H1 (cell line): ENCODE results near the gene BLNK. TPM values are rescaled to one million over a fixed set of nuclear protein-coding genes. Genes with fewer than 3 reads are reported as not detected.

Experiments used
- CTCF ChIA-PET: fragments of 300-600 bp; sonication (Branson Sonifier 250); formaldehyde crosslinking; loops from one replicate; lab custom pipeline; 2021; ENCODE audit not compliant: partially characterized antibody; lab: Charles Lee
- POLR2A ChIA-PET: fragments of 300-600 bp; sonication (Branson Sonifier 250); formaldehyde crosslinking; loops from one replicate; lab custom pipeline; 2021; ENCODE audit warnings: inconsistent platforms; ENCODE audit not compliant: partially characterized antibody; lab: Charles Lee
- DNase-seq, 2 experiments: peaks; one replicate each; pipeline versions ENCODE4 v3.0.0 to v3.0.0-alpha.2; 2010 to 2022; ENCODE audit warnings: low spot score in 2 of 2, low read depth in 1 of 2, mixed read lengths in 1 of 2
- FAIRE-seq: peaks from 2 replicates; lab custom pipeline; 2011; peaks lifted over from hg19 to GRCh38; lab: Jason Lieb, UNC
- H2AFZ ChIP-seq: 2 replicates; pipeline ENCODE4 v1.8.1; 2012; ENCODE audit warnings: low read length, inconsistent platforms
- H2AK5ac ChIP-seq: 2 replicates; pipeline ENCODE4 v1.6.1; 2013; ENCODE audit warnings: low read depth, low read length
- H2BK120ac ChIP-seq: replicated peaks from 2 replicates; pipeline ENCODE3; 2013; ENCODE audit warnings: low read depth, low read length, inconsistent platforms
- H2BK12ac ChIP-seq: 2 replicates; pipeline ENCODE4 v1.6.1; 2013; ENCODE audit warnings: low read depth, low read length
- H2BK15ac ChIP-seq: 2 replicates; pipeline ENCODE4 v1.6.1; 2013; ENCODE audit warnings: low read length
- H2BK20ac ChIP-seq: 2 replicates; pipeline ENCODE4 v1.6.1; 2013; ENCODE audit warnings: low read length
- H2BK5ac ChIP-seq: 2 replicates; pipeline ENCODE4 v1.6.1; 2013; ENCODE audit warnings: low read depth, low read length
- H3K14ac ChIP-seq: 2 replicates; pipeline ENCODE4 v1.6.1; 2013; ENCODE audit warnings: inconsistent platforms; ENCODE audit not compliant: insufficient read length
- H3K18ac ChIP-seq: 2 replicates; pipeline ENCODE4 v1.6.1; 2013; ENCODE audit warnings: low read length; ENCODE audit errors: extremely low read depth
- H3K23ac ChIP-seq: 2 replicates; pipeline ENCODE4 v1.6.1; 2013; ENCODE audit warnings: inconsistent platforms; ENCODE audit not compliant: insufficient read length
- H3K23me2 ChIP-seq: 2 replicates; pipeline ENCODE4 v1.6.1; 2013; ENCODE audit warnings: low read depth, low read length
- H3K27ac ChIP-seq: 2 replicates; pipeline ENCODE4 v1.6.1; 2011; ENCODE audit warnings: low read depth, low read length, inconsistent platforms
- H3K27me3 ChIP-seq, 4 experiments: replicated peaks in 1 of 4; 1 replicate in 1 of 4; 2 replicates in 3 of 4; pipeline versions ENCODE4 v1.6.1 to v1.8.1; 2011 to 2013; ENCODE audit warnings: low read length in 3 of 4, mild to moderate bottlenecking in 3 of 4, inconsistent platforms in 2 of 4, mixed read lengths in 2 of 4, moderate library complexity in 1 of 4; ENCODE audit not compliant: control insufficient read depth in 3 of 4, insufficient read depth in 3 of 4; ENCODE audit errors: extremely low read depth in 1 of 4
- H3K36me3 ChIP-seq, 4 experiments: 2 replicates each; pipeline versions ENCODE4 v1.6.1 to v1.8.1; 2011 to 2013; ENCODE audit warnings: mild to moderate bottlenecking in 4 of 4, low read length in 3 of 4, moderate library complexity in 2 of 4, control low read depth in 1 of 4, inconsistent platforms in 1 of 4; ENCODE audit not compliant: insufficient read depth in 4 of 4, control insufficient read depth in 2 of 4
- H3K4ac ChIP-seq: replicated peaks from 2 replicates; pipeline ENCODE3; 2013; ENCODE audit warnings: low read length, low read depth, mixed read lengths, inconsistent platforms; ENCODE audit not compliant: insufficient read length
- H3K4me1 ChIP-seq, 4 experiments: replicated peaks in 1 of 4; 1 replicate in 1 of 4; 2 replicates in 3 of 4; pipeline versions ENCODE4 v1.6.1 to v1.8.1; 2011 to 2013; ENCODE audit warnings: low read length in 3 of 4, inconsistent platforms in 2 of 4, mixed read lengths in 1 of 4; ENCODE audit not compliant: insufficient read depth in 4 of 4, control insufficient read depth in 3 of 4
- H3K4me2 ChIP-seq, 2 experiments: 2 replicates each; pipeline versions ENCODE4 v1.6.1 to v1.8.1; 2011 to 2013; ENCODE audit warnings: low read depth in 2 of 2, low read length in 2 of 2, control low read depth in 1 of 2, inconsistent platforms in 1 of 2, mild to moderate bottlenecking in 1 of 2; ENCODE audit not compliant: insufficient read depth in 1 of 2
- H3K4me3 ChIP-seq, 4 experiments: fragments of 200-600, 300-600 bp in 1 of 4; sonication (generic), shearing (Covaris generic), sonication (Bioruptor Twin) in 1 of 4; 2 replicates each; pipeline versions ENCODE4 v1.5.1 to v1.8.1; 2011 to 2016; ENCODE audit warnings: low read length in 4 of 4, low read depth in 3 of 4, control low read depth in 2 of 4, inconsistent platforms in 2 of 4, mild to moderate bottlenecking in 2 of 4, mixed read lengths in 1 of 4, moderate library complexity in 1 of 4; ENCODE audit not compliant: insufficient read depth in 2 of 4; ENCODE audit errors: extremely low read depth in 1 of 4
- H3K56ac ChIP-seq: replicated peaks from 2 replicates; pipeline ENCODE3; 2013; ENCODE audit warnings: low read depth, mild to moderate bottlenecking, mixed read lengths, low read length, inconsistent platforms; ENCODE audit not compliant: insufficient read length
- H3K79me1 ChIP-seq: 2 replicates; pipeline ENCODE4 v1.6.1; 2013; ENCODE audit warnings: low read depth, low read length, control low read depth
- H3K79me2 ChIP-seq, 2 experiments: 2 replicates each; pipeline versions ENCODE4 v1.6.1 to v1.8.1; 2012 to 2013; ENCODE audit warnings: low read length in 2 of 2, mild to moderate bottlenecking in 2 of 2, inconsistent platforms in 1 of 2; ENCODE audit not compliant: insufficient read depth in 2 of 2, control insufficient read depth in 1 of 2
- H3K9ac ChIP-seq, 4 experiments: replicated peaks in 1 of 4; 1 replicate in 1 of 4; 2 replicates in 3 of 4; pipeline versions ENCODE4 v1.6.1 to v1.8.1; 2011 to 2013; ENCODE audit warnings: low read depth in 3 of 4, low read length in 3 of 4, control low read depth in 2 of 4, mild to moderate bottlenecking in 2 of 4, moderate library complexity in 2 of 4, inconsistent platforms in 1 of 4; ENCODE audit errors: extremely low read depth in 1 of 4
- H3K9me3 ChIP-seq, 2 experiments: 2 replicates each; pipeline versions ENCODE4 v1.6.1 to v1.8.1; 2012 to 2013; ENCODE audit warnings: mild to moderate bottlenecking in 2 of 2, moderate library complexity in 2 of 2, control low read depth in 1 of 2, inconsistent platforms in 1 of 2, low read depth in 1 of 2, low read length in 1 of 2, mixed read lengths in 1 of 2; ENCODE audit not compliant: insufficient read depth in 2 of 2
- H4K20me1 ChIP-seq, 2 experiments: replicated peaks in 1 of 2; 2 replicates each; pipeline versions ENCODE3 to v1.8.1; 2011 to 2013; ENCODE audit warnings: inconsistent platforms in 2 of 2, low read length in 2 of 2, mild to moderate bottlenecking in 1 of 2; ENCODE audit not compliant: insufficient read depth in 2 of 2, control insufficient read depth in 1 of 2
- H4K5ac ChIP-seq: 2 replicates; pipeline ENCODE4 v1.6.1; 2013; ENCODE audit warnings: low read length, low read depth, mixed read lengths, inconsistent platforms; ENCODE audit not compliant: insufficient read length
- H4K8ac ChIP-seq: 2 replicates; pipeline ENCODE4 v1.8.0; 2013; ENCODE audit warnings: mild to moderate bottlenecking, moderate library complexity, low read length, inconsistent platforms; ENCODE audit not compliant: insufficient read depth; ENCODE audit errors: extremely low read depth
- H4K91ac ChIP-seq: replicated peaks from 2 replicates; pipeline ENCODE3; 2013; ENCODE audit warnings: low read length, mixed read lengths, inconsistent platforms; ENCODE audit not compliant: insufficient read length
- BRCA1 ChIP-seq: IDR thresholded peaks from 2 replicates; pipeline ENCODE4 v1.6.1; 2012; ENCODE audit warnings: low read depth, low read length, improper control_type of control experiment
- FOSL1 ChIP-seq: IDR thresholded peaks from 2 replicates; pipeline ENCODE4 v1.6.1; 2011; ENCODE audit warnings: mild to moderate bottlenecking, low read depth, low read length, moderate library complexity; ENCODE audit not compliant: insufficient read depth
- JUND ChIP-seq: IDR thresholded peaks from 2 replicates; pipeline ENCODE4 v1.6.1; 2011; ENCODE audit warnings: mild to moderate bottlenecking, improper control_type of control experiment, low read length
- KDM4A ChIP-seq: IDR thresholded peaks from one replicate; pipeline ENCODE4 v1.7.1; 2012; ENCODE audit warnings: low read depth, mild to moderate bottlenecking, moderate library complexity, low read length, inconsistent platforms; ENCODE audit not compliant: severe bottlenecking
- RFX5 ChIP-seq: IDR thresholded peaks from 2 replicates; pipeline ENCODE4 v1.6.1; 2011; ENCODE audit warnings: low read depth, low read length, improper control_type of control experiment, borderline replicate concordance
- YY1 ChIP-seq: IDR thresholded peaks from 2 replicates; pipeline ENCODE4 v1.6.1; 2011; ENCODE audit warnings: low read depth, mild to moderate bottlenecking, low read length
- WGBS, 2 experiments: shearing (Covaris generic) in 1 of 2; methylation state at CpG; one replicate each; pipeline versions ENCODE4 v1.1.6 to v1.1.7; 2013 to 2015; ENCODE audit warnings: low lambda C conversion rate in 2 of 2, mixed read lengths in 2 of 2, inconsistent platforms in 1 of 2, low coverage in 1 of 2, missing lambda C conversion rate in 1 of 2; ENCODE audit not compliant: insufficient replicate concordance in 2 of 2, insufficient coverage in 1 of 2, insufficient read length in 1 of 2; ENCODE audit errors: extremely low coverage in 1 of 2, missing lambda C conversion rate in 1 of 2; 5-methylcytosine and 5-hydroxymethylcytosine counted together
- polyA plus RNA-seq, 7 experiments: library from polyadenylated mRNA; depleted of rRNA in 3 of 7; stranded (reverse) in 5 of 7; unstranded in 2 of 7; fragments of >200 nt in 5 of 7; fragments of 200-250 nt in 2 of 7; gene quantifications; 1 replicate in 5 of 7; 2 replicates in 1 of 7; 4 replicates in 1 of 7; pipeline versions ENCODE4 v1.2.1 to v1.2.3, GENCODE V29; 2011 to 2013; ENCODE audit warnings: missing spikeins in 2 of 7, mixed read lengths in 2 of 7
- total RNA-seq: library from RNA; stranded (reverse); fragmentation: NEBNext Ultra II Directional; extraction: Animal tissue kit (Norgen Biotek cat#: 25700); gene quantifications from 2 replicates; pipeline ENCODE4 v1.2.1, GENCODE V29; 2021

The BLNK gene
- total and polyA plus RNA-seq, 2 of the 8 experiments (the other 6 are each of a cell fraction or from before 2014, with no cell fraction given) = not detected

DNA sequence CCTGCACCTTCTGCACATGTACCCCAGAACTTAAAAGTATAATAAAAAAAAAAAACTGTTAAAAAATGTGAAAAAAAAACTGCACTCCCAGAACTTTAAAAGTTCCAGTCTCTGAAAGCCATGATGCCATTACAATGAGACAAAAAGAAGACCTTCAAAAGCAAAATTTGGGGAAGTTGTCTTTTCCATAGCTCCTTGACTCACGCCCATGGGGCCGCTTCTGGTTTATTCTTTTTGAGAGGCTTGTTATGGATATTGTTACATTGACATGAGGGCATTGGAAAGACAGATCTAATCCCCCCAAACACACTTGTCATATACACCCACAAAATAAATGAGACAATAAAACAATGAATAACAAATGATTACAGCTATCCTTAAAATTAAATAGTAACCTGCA is 798 bp downstream of the BLNK start:
- Histone ChIP-seq H3K23ac (no peak overlapping the region), H2AFZ (no peak overlapping the region), H4K5ac (no peak overlapping the region), H4K91ac (no peak overlapping the region), H2BK12ac (no peak overlapping the region), H3K79me1 (no peaks in the 10 kb centered on the region), H3K4me1 (no peaks in the 10 kb centered on the region), H2BK5ac (no peak overlapping the region)
- WGBS, 2 experiments = 92% methylated on average over 2 of the region's 2 CpGs; no CpG with 5 or more reads in 1 of the 2 experiments
- TF ChIP-seq BRCA1 = no peak
- TF ChIP-seq RFX5 = no peak
- no peak for TF ChIP-seq JUND
- no peak for TF ChIP-seq KDM4A
- TF ChIP-seq YY1 = no peak
- no peak for TF ChIP-seq FOSL1
- TF ChIP-seq, all 59 proteins: peak for 0
- Histone ChIP-seq H3K14ac (no peak overlapping the region), H4K20me1 (no peaks in the 10 kb centered on the region), H4K8ac (no peak overlapping the region), H3K27ac (no peak overlapping the region), H2BK120ac (no peak overlapping the region), H2BK15ac (no peak overlapping the region), H3K4me3 (no peak overlapping the region), H3K4me2 (no peak overlapping the region), H3K18ac (no peak overlapping the region), H3K9ac (no peak overlapping the region), H3K9me3 (no peaks in the 10 kb centered on the region), H3K27me3 (no peaks in the 10 kb centered on the region), H2AK5ac (no peak overlapping the region), H3K23me2 (no peaks in the 10 kb centered on the region), H3K79me2 (no peaks in the 10 kb centered on the region), H3K4ac (no peak overlapping the region), H3K36me3 (no peaks in the 10 kb centered on the region), H3K56ac (no peak overlapping the region), H2BK20ac (no peak overlapping the region)
- DNase-seq (no peak), FAIRE-seq (no peak)
- CTCF ChIA-PET = interaction anchor here (0.6 to 3.1 kb wide), 11 partner anchors 9 to 510 kb away, joined by 3 to 26 read pairs (median 3); no protein-coding TSS in a partner anchor
- POLR2A ChIA-PET = interaction anchor here (0.6 to 1.6 kb wide), 3 partner anchors 41 to 141 kb away, joined by 3 read pairs; partner anchors contain the start of gene ZNF518A
